K562 (cell line): Measurements from ENCODE around the gene FAM120AOS. TPM values are rescaled to one million over a fixed set of nuclear protein-coding genes. Genes with fewer than 3 reads are reported as not detected.

Experiments
- BCOR ChIP-seq: fragments of 450-650 bp; IDR thresholded peaks from 2 replicates; pipeline ENCODE4 v1.6.1; 2016
- FOXP1 ChIP-seq: sonication (generic); formaldehyde crosslinking; IDR thresholded peaks from 2 replicates; pipeline ENCODE4 v1.8.0; 2022; ENCODE audit warnings: mild to moderate bottlenecking, missing genetic modification reagents
- HCFC1 ChIP-seq: IDR thresholded peaks from 2 replicates; pipeline ENCODE4 v1.6.1; 2012; ENCODE audit warnings: low read depth, low read length, improper control_type of control experiment
- JUND ChIP-seq, 2 experiments: IDR thresholded peaks; 2 replicates in 1 of 2; 3 replicates in 1 of 2; pipeline ENCODE4 v1.6.1; 2011; ENCODE audit warnings: borderline replicate concordance in 2 of 2, low read depth in 2 of 2, low read length in 2 of 2, improper control_type of control experiment in 1 of 2, missing biosample characterization in 1 of 2, missing genetic modification characterization in 1 of 2, missing genetic modification reagents in 1 of 2
- NR3C1 ChIP-seq: sonication (generic); formaldehyde crosslinking; IDR thresholded peaks from 2 replicates; pipeline ENCODE4 v1.8.1; 2022; ENCODE audit warnings: missing genetic modification reagents
- RB1 ChIP-seq: fragments of 450-650 bp; IDR thresholded peaks from 2 replicates; pipeline ENCODE4 v1.6.1; 2017; ENCODE audit warnings: low read depth, mild to moderate bottlenecking
- RBM25 ChIP-seq: fragments of 200-400 bp; formaldehyde crosslinking; IDR thresholded peaks from 2 replicates; pipeline ENCODE4 v1.6.1; 2018; ENCODE audit warnings: low read length, low read depth, moderate library complexity; ENCODE audit not compliant: severe bottlenecking
- SIN3B ChIP-seq: fragments of 450-650 bp; IDR thresholded peaks from 2 replicates; pipeline ENCODE4 v1.6.1; 2017; ENCODE audit warnings: low read depth, mild to moderate bottlenecking, moderate library complexity
- TARDBP ChIP-seq: fragments of 450-650 bp; IDR thresholded peaks from 2 replicates; pipeline ENCODE4 v1.6.1; 2016
- TOE1 ChIP-seq, 2 experiments: fragments of 450-650 bp in 1 of 2; sonication (generic) in 1 of 2; formaldehyde crosslinking in 1 of 2; IDR thresholded peaks; 2 replicates each; pipeline versions ENCODE4 v1.7.1 to v1.8.0; 2016 to 2022; ENCODE audit warnings: borderline replicate concordance in 2 of 2, mild to moderate bottlenecking in 2 of 2, antibody characterized with exemption in 1 of 2, inconsistent platforms in 1 of 2, low read depth in 1 of 2, missing genetic modification reagents in 1 of 2, moderate library complexity in 1 of 2
- ZNF184 ChIP-seq: sonication (generic); formaldehyde crosslinking; IDR thresholded peaks from 2 replicates; pipeline ENCODE4 v1.5.0; 2020; ENCODE audit warnings: missing genetic modification reagents
- ZNF766 ChIP-seq: fragments of 200-800 bp; sonication (Bioruptor generic); conservative IDR thresholded peaks from 2 replicates; pipeline ENCODE4 v1.6.1; 2016; ENCODE audit warnings: missing genetic modification characterization, missing compliant biosample characterization
- polyA plus RNA-seq, 8 experiments: library from polyadenylated mRNA; depleted of rRNA in 4 of 8; stranded (reverse) in 5 of 8; unstranded in 3 of 8; fragments of >200 nt; fragmentation: Nextera tagmentation in 2 of 8; fragmentation: Illumina TruSeq in 1 of 8; extraction: Ambion mirVana in 2 of 8; extraction: Trizol in 1 of 8; gene quantifications; 2 replicates each; pipeline versions ENCODE4 v1.2.1 to v1.2.3, GENCODE V29; 2011 to 2014; ENCODE audit warnings: inconsistent platforms in 1 of 8, missing spikeins in 1 of 8
- total RNA-seq, 7 experiments: library from RNA; depleted of rRNA in 6 of 7; stranded (reverse); fragments of >200 nt in 6 of 7; fragmentation: Illumina TruSeq in 2 of 7; extraction: Trizol in 2 of 7; gene quantifications; 2 replicates each; pipeline versions ENCODE4 v1.2.1 to v1.2.3, GENCODE V29; 2011 to 2021; ENCODE audit warnings: low replicate concordance in 1 of 7
- TF ChIP-seq, protein P1 (sequence below): fragments of 250-450 bp; sonication (Bioruptor Pico); IDR thresholded peaks from 2 replicates; pipeline ENCODE4 v1.5.0; 2022; ENCODE audit warnings: mild to moderate bottlenecking
- TF ChIP-seq, protein P2 (sequence below): fragments of 250-450 bp; sonication (Bioruptor Pico); IDR thresholded peaks from 2 replicates; pipeline ENCODE4 v1.5.0; 2021
- TF ChIP-seq, protein P3 (sequence below): fragments of 450-650 bp; IDR thresholded peaks from 2 replicates; pipeline ENCODE4 v1.6.1; 2016; ENCODE audit warnings: missing biosample characterization, missing genetic modification characterization
- TF ChIP-seq, protein P4 (sequence below): IDR thresholded peaks from 3 replicates; pipeline ENCODE4 v1.6.1; 2011; ENCODE audit warnings: borderline replicate concordance, mild to moderate bottlenecking; ENCODE audit not compliant: insufficient read length, insufficient read depth

The FAM120AOS gene
- total and polyA plus RNA-seq, 9 of the 15 experiments (the other 6 are each of a cell fraction or from before 2014, with no cell fraction given), result 18.8 to 53.4 (median 41.4) TPM

DNA sequence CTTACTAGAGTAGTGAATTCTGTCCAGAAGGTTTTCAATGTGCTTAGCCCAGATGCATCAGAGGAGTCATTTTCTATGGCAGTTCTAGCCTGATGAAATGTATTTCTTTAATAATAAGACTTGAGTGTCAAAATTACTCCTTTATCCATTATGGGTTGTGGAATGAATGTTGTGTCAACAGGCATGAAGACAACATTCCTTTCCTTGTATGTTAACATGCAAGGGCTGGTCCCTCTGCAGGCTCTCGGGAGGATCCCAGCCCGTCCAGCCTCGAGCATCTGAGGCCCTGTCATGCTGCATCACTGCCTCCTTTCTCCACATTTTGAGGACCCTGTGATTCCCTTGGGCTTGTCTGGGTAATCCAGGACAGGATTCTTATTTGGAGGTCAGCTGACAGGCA is 42.9 kb upstream of the FAM120AOS start (continued):
- TF ChIP-seq, protein P1, sequence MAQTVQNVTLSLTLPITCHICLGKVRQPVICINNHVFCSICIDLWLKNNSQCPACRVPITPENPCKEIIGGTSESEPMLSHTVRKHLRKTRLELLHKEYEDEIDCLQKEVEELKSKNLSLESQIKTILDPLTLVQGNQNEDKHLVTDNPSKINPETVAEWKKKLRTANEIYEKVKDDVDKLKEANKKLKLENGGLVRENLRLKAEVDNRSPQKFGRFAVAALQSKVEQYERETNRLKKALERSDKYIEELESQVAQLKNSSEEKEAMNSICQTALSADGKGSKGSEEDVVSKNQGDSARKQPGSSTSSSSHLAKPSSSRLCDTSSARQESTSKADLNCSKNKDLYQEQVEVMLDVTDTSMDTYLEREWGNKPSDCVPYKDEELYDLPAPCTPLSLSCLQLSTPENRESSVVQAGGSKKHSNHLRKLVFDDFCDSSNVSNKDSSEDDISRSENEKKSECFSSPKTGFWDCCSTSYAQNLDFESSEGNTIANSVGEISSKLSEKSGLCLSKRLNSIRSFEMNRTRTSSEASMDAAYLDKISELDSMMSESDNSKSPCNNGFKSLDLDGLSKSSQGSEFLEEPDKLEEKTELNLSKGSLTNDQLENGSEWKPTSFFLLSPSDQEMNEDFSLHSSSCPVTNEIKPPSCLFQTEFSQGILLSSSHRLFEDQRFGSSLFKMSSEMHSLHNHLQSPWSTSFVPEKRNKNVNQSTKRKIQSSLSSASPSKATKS, result no peak
- TF ChIP-seq NR3C1 (CRISPR knock-in tag) (no peak), RB1 (no peak), SIN3B (no peak), ZNF766 (CRISPR knock-in tag) (no peak), JUND (IDR thresholded peaks at IDR 0.05; ENCODE audit: borderline replicate concordance, low read depth, low read length) (no peak), JUND (tag; IDR thresholded peaks at IDR 0.05; ENCODE audit: borderline replicate concordance, low read depth, low read length) (no peak), HCFC1 (no peak), TARDBP (no peak), ZNF184 (CRISPR knock-in tag) (no peak), TOE1 (IDR thresholded peaks at IDR 0.05; ENCODE audit: borderline replicate concordance) (no peak), TOE1 (CRISPR knock-in tag; IDR thresholded peaks at IDR 0.05; ENCODE audit: borderline replicate concordance, low read depth) (no peak), BCOR (no peak), RBM25 (no peak), FOXP1 (CRISPR knock-in tag) (no peak)
- TF ChIP-seq, protein P2, sequence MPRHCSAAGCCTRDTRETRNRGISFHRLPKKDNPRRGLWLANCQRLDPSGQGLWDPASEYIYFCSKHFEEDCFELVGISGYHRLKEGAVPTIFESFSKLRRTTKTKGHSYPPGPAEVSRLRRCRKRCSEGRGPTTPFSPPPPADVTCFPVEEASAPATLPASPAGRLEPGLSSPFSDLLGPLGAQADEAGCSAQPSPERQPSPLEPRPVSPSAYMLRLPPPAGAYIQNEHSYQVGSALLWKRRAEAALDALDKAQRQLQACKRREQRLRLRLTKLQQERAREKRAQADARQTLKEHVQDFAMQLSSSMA, result no peak
- TF ChIP-seq, protein P3, sequence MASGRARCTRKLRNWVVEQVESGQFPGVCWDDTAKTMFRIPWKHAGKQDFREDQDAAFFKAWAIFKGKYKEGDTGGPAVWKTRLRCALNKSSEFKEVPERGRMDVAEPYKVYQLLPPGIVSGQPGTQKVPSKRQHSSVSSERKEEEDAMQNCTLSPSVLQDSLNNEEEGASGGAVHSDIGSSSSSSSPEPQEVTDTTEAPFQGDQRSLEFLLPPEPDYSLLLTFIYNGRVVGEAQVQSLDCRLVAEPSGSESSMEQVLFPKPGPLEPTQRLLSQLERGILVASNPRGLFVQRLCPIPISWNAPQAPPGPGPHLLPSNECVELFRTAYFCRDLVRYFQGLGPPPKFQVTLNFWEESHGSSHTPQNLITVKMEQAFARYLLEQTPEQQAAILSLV, result no peak
- TF ChIP-seq, protein P4, sequence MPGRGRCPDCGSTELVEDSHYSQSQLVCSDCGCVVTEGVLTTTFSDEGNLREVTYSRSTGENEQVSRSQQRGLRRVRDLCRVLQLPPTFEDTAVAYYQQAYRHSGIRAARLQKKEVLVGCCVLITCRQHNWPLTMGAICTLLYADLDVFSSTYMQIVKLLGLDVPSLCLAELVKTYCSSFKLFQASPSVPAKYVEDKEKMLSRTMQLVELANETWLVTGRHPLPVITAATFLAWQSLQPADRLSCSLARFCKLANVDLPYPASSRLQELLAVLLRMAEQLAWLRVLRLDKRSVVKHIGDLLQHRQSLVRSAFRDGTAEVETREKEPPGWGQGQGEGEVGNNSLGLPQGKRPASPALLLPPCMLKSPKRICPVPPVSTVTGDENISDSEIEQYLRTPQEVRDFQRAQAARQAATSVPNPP, result no peak
